ENCODE results near the gene CASP6.
A peak's percentile ranks its signal among the peaks of the same experiment; 100 is the strongest.

CASP6 gene

GRCh38 chr4:109730619-109731545 lies 27.6 kb upstream of the CASP6 start:
- H3K9me3 ChIP-seq (ENCODE audit: low read length) = no peaks in the 10 kb centered on the region
- H3K36me3 ChIP-seq (ENCODE audit: insufficient read depth, low read length) = no peaks in the 10 kb centered on the region
- peak overlapping the region; percentile 96 for H3K4me3 ChIP-seq (ENCODE audit: low read length)
- H3K27me3 ChIP-seq (ENCODE audit: insufficient read depth, low read length) = peaks cover 9% of the 10 kb centered on the region
- H2AFZ ChIP-seq (ENCODE audit: low read depth, low read length) = peak overlapping the region; percentile 99
- H3K4me1 ChIP-seq (ENCODE audit: insufficient read depth, low read length) = peaks cover 15% of the 10 kb centered on the region

GRCh38 chr4:109729718-109730618 lies 26.7 kb upstream of the CASP6 start, which contains the start of gene PLA2G12A:
Gene PLA2G12A, minus strand, starts transcription at chr4:109730070. Its CDS starts 261 bp downstream, at chr4:109729809.
- H3K9me3 ChIP-seq (ENCODE audit: low read length) = no peaks in the 10 kb centered on the region
- H3K4me1 ChIP-seq (ENCODE audit: insufficient read depth, low read length) = peaks cover 15% of the 10 kb centered on the region
- H2AFZ ChIP-seq (ENCODE audit: low read depth, low read length) = peak within 1 kb of the TSS; percentile 99
- H3K4me3 ChIP-seq (ENCODE audit: low read length) = peak within 1 kb of the TSS; percentile 96
- no peaks in the 10 kb centered on the region for H3K36me3 ChIP-seq (ENCODE audit: insufficient read depth, low read length)
- H3K27me3 ChIP-seq (ENCODE audit: insufficient read depth, low read length) = peaks cover 9% of the 10 kb centered on the region

GRCh38 chr4:109729117-109729717 lies 26.0 kb upstream of the CASP6 start:
- H3K4me1 ChIP-seq (ENCODE audit: insufficient read depth, low read length) = peaks cover 15% of the 10 kb centered on the region

GRCh38 chr4:109728385-109728784 lies 25.1 kb upstream of the CASP6 start:
- peaks cover 15% of the 10 kb centered on the region for H3K4me1 ChIP-seq (ENCODE audit: insufficient read depth, low read length)
- H2AFZ ChIP-seq (ENCODE audit: low read depth, low read length) = peak overlapping the region; percentile 65
- H3K36me3 ChIP-seq (ENCODE audit: insufficient read depth, low read length) = no peaks in the 10 kb centered on the region
- H3K27me3 ChIP-seq (ENCODE audit: insufficient read depth, low read length) = peaks cover 9% of the 10 kb centered on the region
- H3K4me3 ChIP-seq (ENCODE audit: low read length) = peak overlapping the region; percentile 96
- no peaks in the 10 kb centered on the region for H3K9me3 ChIP-seq (ENCODE audit: low read length)

More at GRCh38 chr4:109729117-109729717, 26.0 kb upstream of the CASP6 start:
- Histone ChIP-seq H3K36me3 (ENCODE audit: insufficient read depth, low read length) (no peaks in the 10 kb centered on the region), H3K27me3 (ENCODE audit: insufficient read depth, low read length) (peaks cover 9% of the 10 kb centered on the region), H3K4me3 (ENCODE audit: low read length) (peak overlapping the region; percentile 96), H3K9me3 (ENCODE audit: low read length) (no peaks in the 10 kb centered on the region), H2AFZ (ENCODE audit: low read depth, low read length) (peak overlapping the region; percentile 65)

GRCh38 chr4:109723110-109723509 lies 19.9 kb upstream of the CASP6 start:
- H3K4me1 ChIP-seq (ENCODE audit: insufficient read depth, low read length) = no peaks in the 10 kb centered on the region
- H3K4me3 ChIP-seq (ENCODE audit: low read length) = no peak overlapping the region
- H3K36me3 ChIP-seq (ENCODE audit: insufficient read depth, low read length) = no peaks in the 10 kb centered on the region
- H2AFZ ChIP-seq (ENCODE audit: low read depth, low read length) = no peak overlapping the region
- peaks cover 7% of the 10 kb centered on the region for H3K9me3 ChIP-seq (ENCODE audit: low read length)
- H3K27me3 ChIP-seq (ENCODE audit: insufficient read depth, low read length) = no peaks in the 10 kb centered on the region

- no peaks in the 10 kb centered on the region for H3K36me3 ChIP-seq (ENCODE audit: insufficient read depth, low read length)
- no peaks in the 10 kb centered on the region for H3K27me3 ChIP-seq (ENCODE audit: insufficient read depth, low read length)
- no peak overlapping the region for H3K4me3 ChIP-seq (ENCODE audit: low read length)
- H2AFZ ChIP-seq (ENCODE audit: low read depth, low read length) = no peak overlapping the region
- H3K9me3 ChIP-seq (ENCODE audit: low read length) = peaks cover 7% of the 10 kb centered on the region
- no peaks in the 10 kb centered on the region for H3K4me1 ChIP-seq (ENCODE audit: insufficient read depth, low read length)
Measured at GRCh38 chr4:109722357-109722756, 19.1 kb upstream of the CASP6 start.

GRCh38 chr4:109721033-109721432 lies 17.8 kb upstream of the CASP6 start:
- Histone ChIP-seq H3K9me3 (ENCODE audit: low read length) (peaks cover 7% of the 10 kb centered on the region), H2AFZ (ENCODE audit: low read depth, low read length) (no peak overlapping the region), H3K4me1 (ENCODE audit: insufficient read depth, low read length) (no peaks in the 10 kb centered on the region), H3K27me3 (ENCODE audit: insufficient read depth, low read length) (no peaks in the 10 kb centered on the region), H3K4me3 (ENCODE audit: low read length) (no peak overlapping the region), H3K36me3 (ENCODE audit: insufficient read depth, low read length) (peaks cover 11% of the 10 kb centered on the region)

- Histone ChIP-seq H3K4me1 (ENCODE audit: insufficient read depth, low read length) (no peaks in the 10 kb centered on the region), H3K9me3 (ENCODE audit: low read length) (peaks cover 7% of the 10 kb centered on the region), H3K27me3 (ENCODE audit: insufficient read depth, low read length) (no peaks in the 10 kb centered on the region), H3K4me3 (ENCODE audit: low read length) (no peak overlapping the region), H3K36me3 (ENCODE audit: insufficient read depth, low read length) (peaks cover 13% of the 10 kb centered on the region), H2AFZ (ENCODE audit: low read depth, low read length) (no peak overlapping the region)
Measured at GRCh38 chr4:109719604-109720003, 16.4 kb upstream of the CASP6 start.

GRCh38 chr4:109718759-109719158 lies 15.5 kb upstream of the CASP6 start:
- Histone ChIP-seq H3K36me3 (ENCODE audit: insufficient read depth, low read length) (peaks cover 19% of the 10 kb centered on the region), H3K4me3 (ENCODE audit: low read length) (no peak overlapping the region), H3K27me3 (ENCODE audit: insufficient read depth, low read length) (no peaks in the 10 kb centered on the region), H3K9me3 (ENCODE audit: low read length) (peaks cover 7% of the 10 kb centered on the region), H3K4me1 (ENCODE audit: insufficient read depth, low read length) (no peaks in the 10 kb centered on the region), H2AFZ (ENCODE audit: low read depth, low read length) (no peak overlapping the region)

- Histone ChIP-seq H3K27me3 (ENCODE audit: insufficient read depth, low read length) (no peaks in the 10 kb centered on the region), H3K36me3 (ENCODE audit: insufficient read depth, low read length) (peaks cover 26% of the 10 kb centered on the region), H3K4me3 (ENCODE audit: low read length) (no peak overlapping the region), H3K4me1 (ENCODE audit: insufficient read depth, low read length) (no peaks in the 10 kb centered on the region), H2AFZ (ENCODE audit: low read depth, low read length) (no peak overlapping the region), H3K9me3 (ENCODE audit: low read length) (no peaks in the 10 kb centered on the region)
Measured at GRCh38 chr4:109713500-109713899, 10.3 kb upstream of the CASP6 start.

- peaks cover 8% of the 10 kb centered on the region for H3K36me3 ChIP-seq (ENCODE audit: insufficient read depth, low read length)
- H3K27me3 ChIP-seq (ENCODE audit: insufficient read depth, low read length) = no peaks in the 10 kb centered on the region
- no peak overlapping the region for H3K4me3 ChIP-seq (ENCODE audit: low read length)
Measured at GRCh38 chr4:109708990-109709389, 5.7 kb upstream of the CASP6 start.

GRCh38 chr4:109708435-109708834 lies 5.2 kb upstream of the CASP6 start:
- Histone ChIP-seq H3K9me3 (ENCODE audit: low read length) (no peaks in the 10 kb centered on the region), H3K4me1 (ENCODE audit: insufficient read depth, low read length) (no peaks in the 10 kb centered on the region), H3K4me3 (ENCODE audit: low read length) (no peak overlapping the region), H2AFZ (ENCODE audit: low read depth, low read length) (no peak overlapping the region), H3K36me3 (ENCODE audit: insufficient read depth, low read length) (peaks cover 4% of the 10 kb centered on the region), H3K27me3 (ENCODE audit: insufficient read depth, low read length) (no peaks in the 10 kb centered on the region)

More at GRCh38 chr4:109708990-109709389, 5.7 kb upstream of the CASP6 start:
- Histone ChIP-seq H3K9me3 (ENCODE audit: low read length) (no peaks in the 10 kb centered on the region), H2AFZ (ENCODE audit: low read depth, low read length) (no peak overlapping the region), H3K4me1 (ENCODE audit: insufficient read depth, low read length) (no peaks in the 10 kb centered on the region)
